GM08714 (cell line): Measurements from ENCODE around the gene TSPAN9.

Experiments
- H3K4me3 ChIP-seq: fragments of 200-500 bp; sonication (Bioruptor generic); 2 replicates; pipeline ENCODE4 v1.5.1; 2014; ENCODE audit warnings: mild to moderate bottlenecking, low read length, inconsistent platforms
- ZNF274 ChIP-seq: IDR thresholded peaks from 2 replicates; pipeline ENCODE4 v1.6.1; 2012; ENCODE audit warnings: mild to moderate bottlenecking, low read depth, low read length

The TSPAN9 gene

GRCh38 chr12:3168223-3169221 is 91.3 kb downstream of the TSPAN9 start:
- TF ChIP-seq ZNF274, result no peak

GRCh38 chr12:3170423-3171194 is 93.4 kb downstream of the TSPAN9 start:
- no peak overlapping the region for H3K4me3 ChIP-seq
- TF ChIP-seq ZNF274, result no peak

More at GRCh38 chr12:3168223-3169221, 91.3 kb downstream of the TSPAN9 start:
- no peak overlapping the region for H3K4me3 ChIP-seq

- no peak overlapping the region for H3K4me3 ChIP-seq
- no peak for TF ChIP-seq ZNF274
Observed at GRCh38 chr12:3171195-3171591, 94.0 kb downstream of the TSPAN9 start.

GRCh38 chr12:3172124-3173007 is 95.2 kb downstream of the TSPAN9 start:
- no peak overlapping the region for H3K4me3 ChIP-seq
- TF ChIP-seq ZNF274, result no peak

GRCh38 chr12:3173008-3173553 is 95.9 kb downstream of the TSPAN9 start:
- TF ChIP-seq ZNF274, result no peak
- H3K4me3 ChIP-seq, result no peak overlapping the region

- no peak overlapping the region for H3K4me3 ChIP-seq
- TF ChIP-seq ZNF274, result no peak
Observed at GRCh38 chr12:3173912-3174311, 96.7 kb downstream of the TSPAN9 start.

- H3K4me3 ChIP-seq, result no peak overlapping the region
Observed at GRCh38 chr12:3175238-3175637, 98.1 kb downstream of the TSPAN9 start.

GRCh38 chr12:3176754-3177153 is 99.6 kb downstream of the TSPAN9 start:
- no peak for TF ChIP-seq ZNF274

More at GRCh38 chr12:3175238-3175637, 98.1 kb downstream of the TSPAN9 start:
- TF ChIP-seq ZNF274, result no peak

GRCh38 chr12:3177778-3178425 is 100.7 kb downstream of the TSPAN9 start:
- no peak for TF ChIP-seq ZNF274
- H3K4me3 ChIP-seq, result no peak overlapping the region

More at GRCh38 chr12:3176754-3177153, 99.6 kb downstream of the TSPAN9 start:
- H3K4me3 ChIP-seq, result no peak overlapping the region

- no peak for TF ChIP-seq ZNF274
- H3K4me3 ChIP-seq, result no peak overlapping the region
Observed at GRCh38 chr12:3178671-3179313, 101.6 kb downstream of the TSPAN9 start.

- TF ChIP-seq ZNF274, result no peak
- H3K4me3 ChIP-seq, result no peak overlapping the region
Observed at GRCh38 chr12:3179731-3180130, 102.6 kb downstream of the TSPAN9 start.

- no peak overlapping the region for H3K4me3 ChIP-seq
- no peak for TF ChIP-seq ZNF274
Observed at GRCh38 chr12:3182426-3182825, 105.2 kb downstream of the TSPAN9 start.
